Stimulated activated CD4-positive, alpha-beta T cell treated with anti-CD3 and anti-CD28 coated beads, Interleukin-4, amount 100 ng/mL, for 24 hours (primary cell): ENCODE measurements around the gene ZNF280B.
A peak's percentile ranks its signal among the peaks of the same experiment; 100 is the strongest.

Experiments used
- DNase-seq: peaks from one replicate; pipeline ENCODE4 v3.0.0-alpha.2; 2020

Gene ZNF280B, protein sequence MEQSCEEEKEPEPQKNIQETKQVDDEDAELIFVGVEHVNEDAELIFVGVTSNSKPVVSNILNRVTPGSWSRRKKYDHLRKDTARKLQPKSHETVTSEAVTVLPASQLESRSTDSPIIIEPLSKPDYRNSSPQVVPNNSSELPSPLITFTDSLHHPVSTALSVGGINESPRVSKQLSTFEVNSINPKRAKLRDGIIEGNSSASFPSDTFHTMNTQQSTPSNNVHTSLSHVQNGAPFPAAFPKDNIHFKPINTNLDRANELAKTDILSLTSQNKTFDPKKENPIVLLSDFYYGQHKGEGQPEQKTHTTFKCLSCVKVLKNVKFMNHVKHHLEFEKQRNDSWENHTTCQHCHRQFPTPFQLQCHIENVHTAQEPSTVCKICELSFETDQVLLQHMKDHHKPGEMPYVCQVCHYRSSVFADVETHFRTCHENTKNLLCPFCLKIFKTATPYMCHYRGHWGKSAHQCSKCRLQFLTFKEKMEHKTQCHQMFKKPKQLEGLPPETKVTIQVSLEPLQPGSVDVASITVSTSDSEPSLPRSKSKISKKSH

GRCh38 chr22:22508274-22509176 is at the start of gene ZNF280B:
ZNF280B (minus strand) TSS chr22:22508742; CDS start chr22:22489398, 19,344 bp downstream.
- peak; percentile 80 for DNase-seq

DNA sequence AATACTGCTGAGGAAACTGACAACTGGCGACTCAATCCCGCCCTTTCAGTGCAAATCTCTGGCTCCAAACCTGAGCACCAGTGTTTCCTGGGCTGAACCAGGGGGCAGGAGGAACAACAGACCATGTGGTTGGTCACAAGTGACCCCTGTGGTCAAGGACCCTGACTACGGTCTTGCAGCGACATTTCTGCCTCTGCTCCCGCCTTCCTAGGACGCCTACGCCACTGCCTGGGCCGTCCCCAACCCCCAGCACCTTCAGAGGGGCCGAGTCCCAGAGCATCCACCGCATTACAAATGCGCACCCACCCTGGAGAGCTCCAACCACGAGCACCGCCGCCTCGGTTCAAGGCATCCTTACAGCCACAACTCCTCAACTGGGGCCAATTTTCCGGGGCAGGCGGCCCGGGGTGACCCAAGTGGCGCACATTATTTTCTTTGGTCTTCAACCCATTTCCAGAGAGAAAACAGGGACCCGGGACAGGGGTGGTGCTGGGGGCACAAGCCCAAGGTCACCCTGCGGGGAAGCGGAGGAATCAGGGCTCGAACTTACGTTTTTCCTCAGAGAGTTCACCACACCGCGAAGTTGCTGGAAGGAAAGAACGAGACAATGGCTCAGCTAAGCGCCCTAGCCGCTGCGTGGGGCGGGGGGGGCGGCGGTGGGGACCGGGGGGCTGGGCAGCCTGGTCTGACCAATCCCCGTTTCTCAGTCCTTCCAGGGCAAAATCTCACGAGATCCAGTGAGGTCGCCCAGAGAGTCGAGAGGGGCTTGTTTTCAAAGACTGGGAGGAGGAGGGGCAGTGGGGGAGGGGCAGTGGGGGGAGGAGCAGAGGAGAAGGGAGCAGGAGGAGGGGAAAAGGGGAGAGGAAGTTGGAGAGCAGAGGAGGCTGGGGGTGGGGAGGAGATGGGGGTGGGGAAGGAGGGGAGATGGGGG is 48.7 kb upstream of the ZNF280B start:
- DNase-seq, result no peak

GRCh38 chr22:22556578-22556977 is 48.0 kb upstream of the ZNF280B start:
- DNase-seq, result no peak

GRCh38 chr22:22555596-22555995 is 47.1 kb upstream of the ZNF280B start:
- no peak for DNase-seq

GRCh38 chr22:22554587-22555284 is 46.2 kb upstream of the ZNF280B start:
- DNase-seq, result no peak

DNA sequence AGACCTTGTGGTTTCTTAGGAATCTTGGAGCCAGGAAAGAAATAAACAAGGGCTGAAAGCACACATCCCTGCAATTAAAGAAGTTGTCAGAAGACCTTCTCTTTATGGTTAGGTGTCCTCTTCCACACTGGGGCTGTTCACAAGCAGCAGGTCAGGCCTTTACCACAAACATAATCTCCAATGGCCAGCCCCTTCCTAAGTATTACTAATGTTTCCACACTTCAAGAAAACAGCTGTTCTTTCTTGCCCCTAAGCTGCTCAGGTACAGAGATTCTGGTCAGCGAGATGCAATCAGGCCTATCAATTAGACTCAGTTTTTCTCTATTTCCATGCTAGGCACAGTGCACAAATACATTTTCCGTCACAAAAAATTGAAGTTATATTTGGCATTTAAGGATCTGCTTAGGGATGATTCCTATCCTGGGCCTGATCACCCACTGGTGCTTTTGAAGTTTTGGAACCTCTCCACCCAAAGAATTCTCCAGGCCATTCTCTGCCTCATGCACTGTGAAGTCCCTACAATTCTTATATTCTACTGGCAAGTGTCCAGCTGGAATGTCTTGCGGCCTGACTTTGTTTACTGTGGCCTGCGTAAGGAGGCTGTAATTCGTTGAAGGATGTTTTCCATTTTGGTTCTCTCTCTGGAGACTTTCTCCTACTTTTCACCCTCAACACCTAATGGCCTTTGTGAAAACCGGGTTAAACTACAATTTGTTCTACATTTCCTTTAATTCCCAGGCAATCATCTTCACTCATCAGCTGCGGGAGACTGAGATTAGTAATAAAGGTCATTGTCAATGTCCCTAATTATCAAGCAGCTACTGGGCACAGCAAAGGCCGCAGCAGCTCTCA is 45.4 kb upstream of the ZNF280B start:
- DNase-seq, result no peak

DNA sequence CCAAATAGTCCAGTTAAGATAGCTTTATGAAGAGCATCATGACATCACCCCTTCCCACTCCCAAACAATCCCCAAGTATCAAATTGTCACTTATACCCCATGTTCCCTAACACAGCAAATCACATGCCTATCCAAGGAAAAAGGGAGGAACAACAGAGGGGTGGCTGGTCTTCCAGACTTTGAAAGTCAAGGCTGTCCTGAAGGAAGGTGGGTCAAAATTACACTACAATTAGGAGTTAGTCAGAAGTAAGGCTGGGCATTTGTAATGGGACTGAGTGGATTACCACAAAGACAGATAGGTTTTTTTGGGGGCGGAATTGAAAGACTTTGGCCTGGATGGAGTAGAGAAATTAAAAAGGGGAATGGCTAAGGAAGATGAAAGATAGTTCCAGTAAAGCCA is 44.6 kb upstream of the ZNF280B start:
- no peak for DNase-seq

GRCh38 chr22:22552630-22553029 is 44.1 kb upstream of the ZNF280B start:
- no peak for DNase-seq

DNA sequence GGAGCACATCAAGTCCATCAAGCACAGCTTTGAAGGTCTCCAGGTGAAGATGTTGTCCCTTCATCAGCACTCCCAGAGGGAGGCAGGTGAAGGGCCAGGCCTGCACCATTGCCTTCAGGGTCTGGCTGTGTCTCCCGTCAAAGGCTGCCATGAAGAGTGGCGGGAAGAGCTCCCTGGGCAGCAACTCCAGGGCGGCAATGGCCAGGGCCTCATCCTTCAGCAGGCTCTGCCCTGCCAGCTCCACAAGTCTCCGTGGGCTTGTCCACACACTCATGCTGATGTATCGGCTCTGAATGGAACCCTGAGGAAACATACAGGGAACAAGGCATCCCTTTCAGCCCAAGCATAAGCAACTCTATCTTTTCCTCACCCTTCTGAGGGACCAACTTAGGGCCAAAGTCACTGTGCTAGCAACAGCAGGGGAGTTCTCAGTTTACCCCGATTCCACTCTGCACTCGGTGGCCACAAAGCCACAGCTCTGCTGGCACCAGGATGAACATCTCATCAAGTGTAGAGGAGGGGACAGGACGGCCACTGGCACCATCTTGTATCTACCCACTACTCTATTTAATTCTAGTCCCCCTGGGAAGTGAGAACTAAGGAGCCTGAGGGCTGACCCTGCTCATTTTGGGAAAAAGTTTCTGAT is 42.4 kb upstream of the ZNF280B start:
- DNase-seq, result no peak

DNA sequence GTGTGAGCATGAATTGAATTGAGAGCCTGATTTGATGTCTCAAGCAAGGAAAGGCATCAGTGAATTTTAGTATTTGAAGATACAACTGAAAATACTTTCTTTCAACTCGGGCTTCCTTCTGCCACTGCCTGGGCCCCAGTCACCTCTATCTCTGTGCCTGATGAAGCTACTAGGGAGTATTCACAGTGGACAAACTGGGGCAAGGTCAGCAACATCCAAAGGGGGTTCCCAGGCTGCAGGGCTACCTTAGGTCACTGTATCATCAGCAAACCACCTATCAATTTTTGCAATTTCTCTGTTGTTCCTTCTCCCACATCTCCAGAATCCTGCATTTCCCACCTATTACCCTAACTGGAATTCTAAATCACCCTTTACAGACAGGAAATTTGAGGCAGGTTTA is 40.4 kb upstream of the ZNF280B start:
- no peak for DNase-seq

DNA sequence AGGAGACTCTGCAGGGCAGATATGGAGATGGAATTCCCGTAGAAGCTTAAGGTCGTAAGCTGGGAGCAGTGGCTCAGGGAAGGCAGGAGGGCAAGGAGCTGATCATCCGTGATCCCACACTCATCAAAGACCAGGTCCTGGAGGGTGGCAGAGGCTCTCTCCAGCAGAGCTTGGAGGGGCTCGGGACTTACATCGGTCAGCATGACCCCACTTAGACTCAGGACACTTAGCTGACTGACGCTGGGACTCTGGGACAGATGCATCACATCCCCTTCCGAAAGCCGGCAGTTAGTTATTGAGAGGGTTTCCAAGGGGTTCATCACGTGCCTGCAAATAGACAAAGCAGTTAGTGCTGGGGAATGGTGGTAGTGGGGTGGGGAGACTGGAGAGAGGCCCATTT is 39.8 kb upstream of the ZNF280B start:
- DNase-seq, result no peak

GRCh38 chr22:22547692-22548300 is 39.3 kb upstream of the ZNF280B start:
- DNase-seq, result no peak

GRCh38 chr22:22547226-22547625 is 38.7 kb upstream of the ZNF280B start:
- no peak for DNase-seq

DNA sequence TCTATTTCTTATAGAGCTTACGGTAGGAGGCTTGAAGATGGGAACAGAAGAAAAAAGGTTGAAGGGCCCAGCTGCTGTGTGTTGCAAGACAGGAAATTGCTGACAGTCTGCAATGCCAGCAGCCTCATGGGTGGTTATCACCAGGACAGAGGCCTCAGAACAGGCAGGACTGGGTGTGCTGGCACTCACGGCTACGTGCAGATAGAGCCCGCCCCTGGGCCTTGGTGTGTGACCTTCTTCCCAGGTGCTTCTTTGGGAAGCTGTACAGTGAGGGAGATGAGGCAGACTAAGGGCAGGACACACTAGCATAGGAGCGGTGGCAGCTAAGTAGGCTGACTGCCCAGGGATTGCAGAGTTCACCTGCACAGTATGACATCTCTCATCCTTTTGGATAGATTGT is 37.9 kb upstream of the ZNF280B start:
- DNase-seq, result no peak

DNA sequence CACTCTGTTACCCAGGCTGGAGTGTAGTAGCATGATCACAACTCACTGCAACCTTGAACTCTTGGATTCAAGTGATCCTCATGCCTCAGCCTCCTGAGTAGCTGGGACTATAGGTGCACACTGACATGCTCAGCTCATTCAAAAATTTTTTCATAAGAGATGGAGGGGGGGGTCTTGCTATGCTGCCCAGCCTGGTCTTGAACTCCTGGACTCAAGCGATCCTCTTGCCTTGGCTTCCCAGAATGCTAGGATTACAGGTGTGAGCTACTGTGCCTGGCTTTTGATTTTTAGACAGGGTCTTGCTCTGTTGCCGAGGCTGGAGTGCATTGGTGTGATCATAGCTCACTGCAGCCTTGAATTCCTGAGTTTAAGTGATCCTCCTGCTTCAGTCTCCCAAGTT is 36.5 kb upstream of the ZNF280B start:
- DNase-seq, result no peak

DNA sequence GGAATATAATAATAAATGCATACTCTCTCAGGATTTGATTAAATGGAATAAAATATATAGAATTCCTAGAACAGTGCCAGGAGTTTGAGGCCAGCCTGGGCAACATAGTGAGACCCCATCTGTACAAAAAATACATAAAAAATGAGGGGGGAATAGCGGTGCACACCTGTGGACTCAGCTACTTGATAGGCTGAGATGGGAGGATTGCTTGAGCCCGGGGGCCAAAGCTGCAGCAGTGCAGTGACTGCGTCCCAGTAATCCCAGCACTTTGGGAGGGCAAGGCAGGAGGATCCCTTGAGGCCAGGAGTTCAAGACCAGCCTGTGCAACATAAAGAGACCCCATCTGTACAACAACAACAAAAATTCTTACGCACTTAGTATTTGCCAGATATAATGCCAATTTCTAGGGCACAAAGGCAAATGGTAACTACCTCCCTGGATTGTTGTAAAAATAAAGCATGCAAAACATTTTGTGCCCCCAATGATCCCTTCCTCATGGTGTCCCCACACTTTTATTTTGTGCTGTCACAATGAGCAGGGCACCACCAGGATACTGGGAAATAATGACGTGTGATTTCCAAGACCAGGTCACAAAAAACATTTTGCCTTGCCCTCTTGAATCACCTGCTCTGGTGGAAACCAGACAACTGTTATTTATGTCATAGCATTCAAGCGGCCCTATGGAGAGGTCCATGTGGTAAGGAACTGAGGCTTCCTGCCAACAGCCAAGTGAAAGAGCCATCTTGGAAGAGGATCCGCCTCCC is 29.9 kb upstream of the ZNF280B start:
- DNase-seq, result no peak

DNA sequence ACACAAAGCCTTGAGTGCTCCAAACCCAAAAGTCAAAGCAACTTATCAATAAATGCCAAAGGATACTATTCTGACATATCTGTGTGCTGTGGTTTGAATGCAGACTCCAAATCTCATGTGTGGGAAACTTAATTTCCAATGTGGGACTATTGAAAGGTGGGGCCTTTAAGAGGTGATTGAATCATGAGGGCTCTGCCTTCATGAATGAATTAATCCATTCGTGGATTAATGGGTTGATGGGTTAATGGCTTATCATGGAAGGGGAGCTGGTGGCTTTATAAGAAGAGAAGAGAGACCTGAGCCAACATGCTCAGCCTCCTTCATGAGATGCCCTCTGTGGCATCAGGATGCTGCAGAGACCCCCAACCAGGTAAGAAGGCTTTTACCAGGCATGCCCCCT is 28.4 kb upstream of the ZNF280B start:
- no peak for DNase-seq

GRCh38 chr22:22536515-22536914 is 28.0 kb upstream of the ZNF280B start:
- DNase-seq, result no peak

- no peak for DNase-seq
Observed at GRCh38 chr22:22535662-22536061, 27.1 kb upstream of the ZNF280B start.
